CD4-positive, alpha-beta T cell treated with Interleukin-21 for 1 hour (primary cell): ENCODE data around the gene C20orf96.
A peak's percentile ranks its signal among the peaks of the same experiment; 100 is the strongest.
"Not testable (repeated sequence)": the region's sequence is repeated elsewhere in the genome, so short reads cannot be mapped to it uniquely, and the experiment has no call there.

ENCODE experiments used
- DNase-seq: peaks from one replicate; pipeline ENCODE4 v3.0.0-alpha.2; 2020

Gene C20orf96

GRCh38 chr20:290084-290831 is at the start of gene C20orf96:
Gene C20orf96, minus strand, starts transcription at chr20:290750. Its CDS starts 140 bp downstream, at chr20:290610.
- DNase-seq, result peak; percentile 89

GRCh38 chr20:336040-336439 is 45.5 kb upstream of the C20orf96 start:
- not testable (repeated sequence) for DNase-seq

- no peak for DNase-seq
Observed at GRCh38 chr20:334578-334977, 44.0 kb upstream of the C20orf96 start.

GRCh38 chr20:330233-331149 is 39.9 kb upstream of the C20orf96 start:
- DNase-seq, result peak; percentile 80

- DNase-seq, result no peak
Observed at GRCh38 chr20:329851-330232, 39.3 kb upstream of the C20orf96 start.

- DNase-seq, result no peak
Observed at GRCh38 chr20:328975-329695, 38.6 kb upstream of the C20orf96 start.

GRCh38 chr20:328027-328974 is 37.8 kb upstream of the C20orf96 start:
- no peak for DNase-seq

GRCh38 chr20:327186-328026 is 36.9 kb upstream of the C20orf96 start:
- peak; percentile 79 for DNase-seq

GRCh38 chr20:326645-327185 is 36.2 kb upstream of the C20orf96 start:
- DNase-seq, result no peak

- peak; percentile 43 for DNase-seq
Observed at GRCh38 chr20:325889-326644, 35.5 kb upstream of the C20orf96 start.

GRCh38 chr20:325045-325888 is 34.7 kb upstream of the C20orf96 start, which contains the start of gene SOX12:
Gene SOX12, plus strand, starts transcription at chr20:325552. Its CDS starts 373 bp downstream, at chr20:325925.
- DNase-seq, result peak; percentile 96

- peak; percentile 90 for DNase-seq
Observed at GRCh38 chr20:324177-325044, 33.9 kb upstream of the C20orf96 start.

- no peak for DNase-seq
Observed at GRCh38 chr20:316316-317068, 25.9 kb upstream of the C20orf96 start.

GRCh38 chr20:313948-314347 is 23.4 kb upstream of the C20orf96 start:
- DNase-seq, result no peak

GRCh38 chr20:313402-313801 is 22.9 kb upstream of the C20orf96 start:
- no peak for DNase-seq

- no peak for DNase-seq
Observed at GRCh38 chr20:312866-313265, 22.3 kb upstream of the C20orf96 start.

GRCh38 chr20:312067-312466 is 21.5 kb upstream of the C20orf96 start:
- no peak for DNase-seq
